Testis (tissue), 2 donors: ENCODE measurements around the gene TEX22.

ENCODE experiments used
- POLR2A ChIP-seq: fragments of 450-650 bp; IDR thresholded peaks from one replicate; pipeline ENCODE4 v1.6.1; 2017; ENCODE audit warnings: antibody characterized with exemption, mild to moderate bottlenecking, moderate library complexity
- TF ChIP-seq, protein P1 (sequence below), 3 experiments: fragments of 450-650 bp in 2 of 3; fragments of 200-600 bp in 1 of 3; sonication (generic) in 1 of 3; IDR thresholded peaks; one replicate each; pipeline ENCODE4 v1.5.1; 2016 to 2019; ENCODE audit warnings: antibody characterized with exemption in 3 of 3, mild to moderate bottlenecking in 2 of 3, moderate library complexity in 1 of 3

DNA sequence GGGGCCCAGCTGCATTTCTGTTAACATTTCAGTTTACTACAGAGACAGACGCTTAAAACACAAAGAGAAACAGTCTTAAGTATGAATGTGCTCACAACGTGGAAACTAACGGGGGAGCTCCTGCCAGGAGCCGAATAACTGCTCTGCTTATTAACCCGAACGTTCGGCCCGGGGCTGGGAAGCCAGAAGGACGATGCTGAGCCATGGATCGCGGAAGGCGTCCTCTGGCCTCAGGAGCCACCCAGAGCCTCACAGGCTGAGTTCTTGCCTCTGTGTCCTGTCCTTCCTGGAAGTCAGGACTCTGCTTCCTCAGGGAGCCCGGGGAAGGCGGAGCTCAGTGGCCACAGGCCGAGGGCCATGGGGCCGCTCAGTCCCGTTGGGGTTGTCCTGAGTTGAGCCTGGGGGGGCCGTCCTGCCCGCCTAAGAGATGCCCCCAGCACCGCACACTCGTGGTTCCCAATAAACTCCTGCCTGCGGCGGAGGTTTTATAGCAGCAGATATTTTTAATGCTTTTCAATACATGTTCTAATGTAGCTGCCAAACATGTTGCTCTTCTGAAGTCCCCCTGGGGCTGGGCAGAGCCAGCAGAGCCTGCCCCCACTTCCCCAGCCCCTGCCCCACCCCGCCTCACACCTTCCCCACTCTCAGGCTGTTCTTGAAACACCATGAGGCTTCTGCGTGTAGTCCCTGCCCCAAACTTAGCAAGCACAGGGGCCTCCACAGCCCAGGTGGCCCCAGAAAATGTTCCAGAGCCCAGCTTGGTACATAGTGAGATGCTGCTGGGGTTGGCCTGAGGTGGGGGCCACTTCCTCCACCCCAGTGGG lies 3.4 kb upstream of the TEX22 start:
- TF ChIP-seq, protein P1, sequence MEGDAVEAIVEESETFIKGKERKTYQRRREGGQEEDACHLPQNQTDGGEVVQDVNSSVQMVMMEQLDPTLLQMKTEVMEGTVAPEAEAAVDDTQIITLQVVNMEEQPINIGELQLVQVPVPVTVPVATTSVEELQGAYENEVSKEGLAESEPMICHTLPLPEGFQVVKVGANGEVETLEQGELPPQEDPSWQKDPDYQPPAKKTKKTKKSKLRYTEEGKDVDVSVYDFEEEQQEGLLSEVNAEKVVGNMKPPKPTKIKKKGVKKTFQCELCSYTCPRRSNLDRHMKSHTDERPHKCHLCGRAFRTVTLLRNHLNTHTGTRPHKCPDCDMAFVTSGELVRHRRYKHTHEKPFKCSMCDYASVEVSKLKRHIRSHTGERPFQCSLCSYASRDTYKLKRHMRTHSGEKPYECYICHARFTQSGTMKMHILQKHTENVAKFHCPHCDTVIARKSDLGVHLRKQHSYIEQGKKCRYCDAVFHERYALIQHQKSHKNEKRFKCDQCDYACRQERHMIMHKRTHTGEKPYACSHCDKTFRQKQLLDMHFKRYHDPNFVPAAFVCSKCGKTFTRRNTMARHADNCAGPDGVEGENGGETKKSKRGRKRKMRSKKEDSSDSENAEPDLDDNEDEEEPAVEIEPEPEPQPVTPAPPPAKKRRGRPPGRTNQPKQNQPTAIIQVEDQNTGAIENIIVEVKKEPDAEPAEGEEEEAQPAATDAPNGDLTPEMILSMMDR (IDR thresholded peaks at IDR 0.05) = no peak
- no peak for TF ChIP-seq POLR2A
